Activated naive CD8-positive, alpha-beta T cell (primary cell): Measurements from ENCODE around the gene OPCML.

Experiments
- H3K27ac Mint-ChIP-seq: one replicate; pipeline ENCODE4 v1.8.0; 2021; ENCODE audit warnings: mixed read lengths
- H3K27me3 Mint-ChIP-seq: one replicate; pipeline ENCODE4 v1.8.0; 2021; ENCODE audit warnings: mixed read lengths
- H3K36me3 Mint-ChIP-seq: one replicate; pipeline ENCODE4 v1.8.0; 2021; ENCODE audit warnings: mixed read lengths
- H3K4me1 Mint-ChIP-seq: one replicate; pipeline ENCODE4 v1.8.0; 2021; ENCODE audit warnings: low read depth, mixed read lengths
- H3K4me3 Mint-ChIP-seq: one replicate; pipeline ENCODE4 v1.8.0; 2021; ENCODE audit warnings: mild to moderate bottlenecking, mixed read lengths
- H3K9me3 Mint-ChIP-seq: one replicate; pipeline ENCODE4 v1.8.0; 2021; ENCODE audit warnings: low read depth, mixed read lengths

Gene OPCML

GRCh38 chr11:132453406-132453805 is 1078.9 kb downstream of the OPCML start:
- H3K36me3 Mint-ChIP-seq: no peaks in the 10 kb centered on the region
- no peaks in the 10 kb centered on the region for H3K4me1 Mint-ChIP-seq
- no peaks in the 10 kb centered on the region for H3K27me3 Mint-ChIP-seq
- H3K27ac Mint-ChIP-seq: no peak overlapping the region
- H3K9me3 Mint-ChIP-seq: no peaks in the 10 kb centered on the region
- H3K4me3 Mint-ChIP-seq: no peak overlapping the region

GRCh38 chr11:132452616-132453015 is 1079.7 kb downstream of the OPCML start:
- no peaks in the 10 kb centered on the region for H3K27me3 Mint-ChIP-seq
- H3K4me1 Mint-ChIP-seq: no peaks in the 10 kb centered on the region
- no peak overlapping the region for H3K4me3 Mint-ChIP-seq
- H3K27ac Mint-ChIP-seq: no peak overlapping the region
- no peaks in the 10 kb centered on the region for H3K36me3 Mint-ChIP-seq
- no peaks in the 10 kb centered on the region for H3K9me3 Mint-ChIP-seq

- Mint-ChIP-seq H3K4me1 (no peaks in the 10 kb centered on the region), H3K9me3 (no peaks in the 10 kb centered on the region), H3K4me3 (no peak overlapping the region)
Observed at GRCh38 chr11:132451942-132452601, 1080.2 kb downstream of the OPCML start.

GRCh38 chr11:132450631-132451030 is 1081.7 kb downstream of the OPCML start:
- H3K9me3 Mint-ChIP-seq: no peaks in the 10 kb centered on the region
- no peak overlapping the region for H3K27ac Mint-ChIP-seq
- no peak overlapping the region for H3K4me3 Mint-ChIP-seq
- H3K4me1 Mint-ChIP-seq: no peaks in the 10 kb centered on the region
- H3K36me3 Mint-ChIP-seq: no peaks in the 10 kb centered on the region
- no peaks in the 10 kb centered on the region for H3K27me3 Mint-ChIP-seq

More at GRCh38 chr11:132451942-132452601, 1080.2 kb downstream of the OPCML start:
- no peaks in the 10 kb centered on the region for H3K36me3 Mint-ChIP-seq
- H3K27me3 Mint-ChIP-seq: no peaks in the 10 kb centered on the region
- no peak overlapping the region for H3K27ac Mint-ChIP-seq

- Mint-ChIP-seq H3K27ac (no peak overlapping the region), H3K36me3 (no peaks in the 10 kb centered on the region), H3K4me1 (no peaks in the 10 kb centered on the region), H3K4me3 (no peak overlapping the region), H3K27me3 (no peaks in the 10 kb centered on the region), H3K9me3 (no peaks in the 10 kb centered on the region)
Observed at GRCh38 chr11:132448334-132448995, 1083.8 kb downstream of the OPCML start.

- no peak overlapping the region for H3K27ac Mint-ChIP-seq
- no peaks in the 10 kb centered on the region for H3K27me3 Mint-ChIP-seq
- no peak overlapping the region for H3K4me3 Mint-ChIP-seq
- no peaks in the 10 kb centered on the region for H3K4me1 Mint-ChIP-seq
- no peaks in the 10 kb centered on the region for H3K36me3 Mint-ChIP-seq
- no peaks in the 10 kb centered on the region for H3K9me3 Mint-ChIP-seq
Observed at GRCh38 chr11:132447761-132448160, 1084.5 kb downstream of the OPCML start.

GRCh38 chr11:132445859-132446291 is 1086.4 kb downstream of the OPCML start:
- no peak overlapping the region for H3K27ac Mint-ChIP-seq
- H3K4me3 Mint-ChIP-seq: no peak overlapping the region
- H3K9me3 Mint-ChIP-seq: no peaks in the 10 kb centered on the region
- H3K36me3 Mint-ChIP-seq: no peaks in the 10 kb centered on the region
- peaks cover under 1% of the 10 kb centered on the region for H3K27me3 Mint-ChIP-seq
- H3K4me1 Mint-ChIP-seq: no peaks in the 10 kb centered on the region

- Mint-ChIP-seq H3K4me3 (no peak overlapping the region), H3K27ac (no peak overlapping the region), H3K4me1 (no peaks in the 10 kb centered on the region), H3K9me3 (no peaks in the 10 kb centered on the region), H3K27me3 (peaks cover 3% of the 10 kb centered on the region), H3K36me3 (peaks cover under 1% of the 10 kb centered on the region)
Observed at GRCh38 chr11:132444911-132445310, 1087.4 kb downstream of the OPCML start.

GRCh38 chr11:132439711-132440255 is 1092.5 kb downstream of the OPCML start:
- H3K27ac Mint-ChIP-seq: no peak overlapping the region
- no peaks in the 10 kb centered on the region for H3K4me1 Mint-ChIP-seq
- peaks cover 4% of the 10 kb centered on the region for H3K27me3 Mint-ChIP-seq
- H3K36me3 Mint-ChIP-seq: peaks cover 2% of the 10 kb centered on the region
- H3K4me3 Mint-ChIP-seq: no peak overlapping the region
- H3K9me3 Mint-ChIP-seq: no peaks in the 10 kb centered on the region

GRCh38 chr11:132438418-132438817 is 1093.9 kb downstream of the OPCML start:
- Mint-ChIP-seq H3K9me3 (no peaks in the 10 kb centered on the region), H3K4me3 (no peak overlapping the region), H3K27me3 (peaks cover 4% of the 10 kb centered on the region), H3K36me3 (peaks cover 2% of the 10 kb centered on the region), H3K4me1 (no peaks in the 10 kb centered on the region), H3K27ac (no peak overlapping the region)

- no peaks in the 10 kb centered on the region for H3K4me1 Mint-ChIP-seq
- peaks cover 4% of the 10 kb centered on the region for H3K27me3 Mint-ChIP-seq
- H3K4me3 Mint-ChIP-seq: no peak overlapping the region
- no peak overlapping the region for H3K27ac Mint-ChIP-seq
- H3K36me3 Mint-ChIP-seq: no peaks in the 10 kb centered on the region
- H3K9me3 Mint-ChIP-seq: no peaks in the 10 kb centered on the region
Observed at GRCh38 chr11:132430429-132431062, 1101.8 kb downstream of the OPCML start.

- Mint-ChIP-seq H3K4me3 (no peak overlapping the region), H3K36me3 (no peaks in the 10 kb centered on the region), H3K4me1 (no peaks in the 10 kb centered on the region), H3K27ac (no peak overlapping the region), H3K9me3 (no peaks in the 10 kb centered on the region), H3K27me3 (peaks cover 4% of the 10 kb centered on the region)
Observed at GRCh38 chr11:132429685-132430084, 1102.6 kb downstream of the OPCML start.

GRCh38 chr11:132427611-132428010 is 1104.7 kb downstream of the OPCML start:
- H3K27ac Mint-ChIP-seq: no peak overlapping the region
- no peaks in the 10 kb centered on the region for H3K9me3 Mint-ChIP-seq
- peaks cover 4% of the 10 kb centered on the region for H3K27me3 Mint-ChIP-seq

GRCh38 chr11:132424433-132424832 is 1107.9 kb downstream of the OPCML start:
- H3K4me1 Mint-ChIP-seq: no peaks in the 10 kb centered on the region
- no peaks in the 10 kb centered on the region for H3K9me3 Mint-ChIP-seq
- H3K36me3 Mint-ChIP-seq: no peaks in the 10 kb centered on the region
- H3K27me3 Mint-ChIP-seq: peaks cover 5% of the 10 kb centered on the region
- no peak overlapping the region for H3K4me3 Mint-ChIP-seq
- no peak overlapping the region for H3K27ac Mint-ChIP-seq

More at GRCh38 chr11:132427611-132428010, 1104.7 kb downstream of the OPCML start:
- Mint-ChIP-seq H3K4me1 (no peaks in the 10 kb centered on the region), H3K36me3 (no peaks in the 10 kb centered on the region), H3K4me3 (no peak overlapping the region)

GRCh38 chr11:132423266-132423665 is 1109.0 kb downstream of the OPCML start:
- Mint-ChIP-seq H3K4me1 (no peaks in the 10 kb centered on the region), H3K4me3 (no peak overlapping the region), H3K27ac (no peak overlapping the region), H3K36me3 (no peaks in the 10 kb centered on the region), H3K9me3 (no peaks in the 10 kb centered on the region), H3K27me3 (peaks cover 3% of the 10 kb centered on the region)
